WTC11 (cell line): Measurements from ENCODE around the gene SNPH. TPM values are rescaled to one million over a fixed set of nuclear protein-coding genes. Genes with fewer than 3 reads are reported as not detected.
A peak's percentile ranks its signal among the peaks of the same experiment; 100 is the strongest.

Experiments used
- ATAC-seq: fragments of 200-7000 bp; cut with Tn5 transposase; 2 replicates; pipeline ENCODE4 v1.10.0; 2021; ENCODE audit warnings: mild to moderate bottlenecking, moderate library complexity
- CTCF ChIA-PET: fragments of 300-600 bp; sonication (Branson Sonifier 250); formaldehyde crosslinking; loops from one replicate; lab custom pipeline; 2021; ENCODE audit warnings: antibody characterized with exemption; lab: Charles Lee
- POLR2A ChIA-PET: fragments of 350-600 bp; sonication (Branson Sonifier 250); formaldehyde crosslinking; loops from one replicate; lab custom pipeline; 2021; ENCODE audit warnings: antibody characterized with exemption; lab: Charles Lee
- DNase-seq: peaks from one replicate; pipeline ENCODE4 v3.0.0; 2021; ENCODE audit warnings: low spot score
- H3K27ac Mint-ChIP-seq: 2 replicates; pipeline ENCODE4 v1.8.0; 2021; ENCODE audit warnings: mixed read lengths
- H3K27me3 Mint-ChIP-seq: 2 replicates; pipeline ENCODE4 v1.8.0; 2021; ENCODE audit warnings: low read depth, mild to moderate bottlenecking, moderate library complexity, mixed read lengths
- H3K36me3 Mint-ChIP-seq: 2 replicates; pipeline ENCODE4 v1.8.0; 2021; ENCODE audit warnings: mixed read lengths
- H3K4me1 Mint-ChIP-seq: 2 replicates; pipeline ENCODE4 v1.8.0; 2022; ENCODE audit warnings: mixed read lengths
- H3K4me3 Mint-ChIP-seq: 2 replicates; pipeline ENCODE4 v1.8.0; 2021; ENCODE audit warnings: mild to moderate bottlenecking, moderate library complexity, mixed read lengths
- H3K9me3 Mint-ChIP-seq: 2 replicates; pipeline ENCODE4 v1.8.0; 2021; ENCODE audit warnings: mixed read lengths
- CBFB ChIP-seq: sonication (generic); formaldehyde crosslinking; IDR thresholded peaks from 2 replicates; pipeline ENCODE4 v1.8.1; 2022; ENCODE audit warnings: mild to moderate bottlenecking, low read depth, missing genetic modification reagents
- EMX1 ChIP-seq: fragments of 250-450 bp; sonication (Bioruptor Pico); IDR thresholded peaks from 2 replicates; pipeline ENCODE4 v1.8.0; 2021; ENCODE audit warnings: mild to moderate bottlenecking
- GRHL2 ChIP-seq: fragments of 250-450 bp; sonication (Bioruptor Pico); IDR thresholded peaks from 2 replicates; pipeline ENCODE4 v1.8.0; 2022; ENCODE audit warnings: mild to moderate bottlenecking, moderate library complexity; ENCODE audit not compliant: insufficient replicate concordance, severe bottlenecking
- JAZF1 ChIP-seq: fragments of 250-450 bp; sonication (Bioruptor Pico); IDR thresholded peaks from 2 replicates; pipeline ENCODE4 v1.9.0; 2021; ENCODE audit warnings: moderate library complexity, mild to moderate bottlenecking, inconsistent platforms
- NFATC4 ChIP-seq: fragments of 250-450 bp; sonication (Bioruptor Pico); IDR thresholded peaks from 2 replicates; pipeline ENCODE4 v1.9.0; 2021; ENCODE audit warnings: mild to moderate bottlenecking
- NFYB ChIP-seq: sonication (generic); formaldehyde crosslinking; conservative IDR thresholded peaks from 2 replicates; pipeline ENCODE4 v1.8.0; 2022; ENCODE audit warnings: low read depth, missing genetic modification reagents
- NR1H2 ChIP-seq: sonication (generic); formaldehyde crosslinking; IDR thresholded peaks from 2 replicates; pipeline ENCODE4 v1.9.0; 2021; ENCODE audit warnings: mild to moderate bottlenecking, moderate library complexity, missing genetic modification reagents
- PRDM15 ChIP-seq: sonication (generic); formaldehyde crosslinking; IDR thresholded peaks from 2 replicates; pipeline ENCODE4 v1.8.0; 2022; ENCODE audit warnings: missing genetic modification reagents
- RELA ChIP-seq: sonication (generic); formaldehyde crosslinking; IDR thresholded peaks from 2 replicates; pipeline ENCODE4 v1.8.1; 2022; ENCODE audit warnings: missing genetic modification reagents, mild to moderate bottlenecking, borderline replicate concordance
- SMAD3 ChIP-seq: sonication (generic); formaldehyde crosslinking; IDR thresholded peaks from 2 replicates; pipeline ENCODE4 v1.8.0; 2022; ENCODE audit warnings: missing genetic modification reagents, mild to moderate bottlenecking, borderline replicate concordance
- SP1 ChIP-seq: sonication (generic); formaldehyde crosslinking; conservative IDR thresholded peaks from 2 replicates; pipeline ENCODE4 v1.8.1; 2022; ENCODE audit warnings: missing genetic modification reagents
- TEAD4 ChIP-seq: sonication (generic); formaldehyde crosslinking; IDR thresholded peaks from 2 replicates; pipeline ENCODE4 v1.8.0; 2022; ENCODE audit warnings: mild to moderate bottlenecking, missing genetic modification reagents
- ZNF138 ChIP-seq: sonication (generic); formaldehyde crosslinking; conservative IDR thresholded peaks from 2 replicates; pipeline ENCODE4 v1.8.1; 2022; ENCODE audit warnings: mild to moderate bottlenecking, moderate library complexity, missing genetic modification reagents
- ZNF263 ChIP-seq: sonication (generic); formaldehyde crosslinking; IDR thresholded peaks from 2 replicates; pipeline ENCODE4 v1.8.1; 2022; ENCODE audit warnings: low read depth, mild to moderate bottlenecking, moderate library complexity, missing genetic modification reagents
- ZNF281 ChIP-seq: sonication (generic); formaldehyde crosslinking; IDR thresholded peaks from 2 replicates; pipeline ENCODE4 v1.8.0; 2023; ENCODE audit warnings: mild to moderate bottlenecking, missing genetic modification reagents
- ZNF396 ChIP-seq: fragments of 250-450 bp; sonication (Bioruptor Pico); IDR thresholded peaks from 2 replicates; pipeline ENCODE4 v1.8.0; 2021; ENCODE audit warnings: mild to moderate bottlenecking, moderate library complexity, borderline replicate concordance
- ZNF416 ChIP-seq: fragments of 250-450 bp; sonication (Bioruptor Pico); IDR thresholded peaks from 2 replicates; pipeline ENCODE4 v1.9.0; 2021; ENCODE audit warnings: mild to moderate bottlenecking, inconsistent platforms
- ZSCAN18 ChIP-seq: fragments of 250-450 bp; sonication (Bioruptor Pico); IDR thresholded peaks from 2 replicates; pipeline ENCODE4 v2.1.2; 2022; ENCODE audit warnings: mild to moderate bottlenecking, moderate library complexity
- total RNA-seq: library from RNA; stranded (reverse); gene quantifications from 3 replicates; pipeline ENCODE4 v1.2.3, GENCODE V29; 2021
- TF ChIP-seq, protein P1 (sequence below): fragments of 250-450 bp; sonication (Bioruptor Pico); IDR thresholded peaks from 2 replicates; pipeline ENCODE4 v1.8.0; 2021; ENCODE audit warnings: mild to moderate bottlenecking
- TF ChIP-seq, protein P2 (sequence below): sonication (generic); formaldehyde crosslinking; IDR thresholded peaks from 2 replicates; pipeline ENCODE4 v1.8.1; 2023; ENCODE audit warnings: mild to moderate bottlenecking, missing genetic modification reagents
- TF ChIP-seq, protein P3 (sequence below): fragments of 200-600 bp; IDR thresholded peaks from 2 replicates; pipeline ENCODE4 v1.8.0; 2022; ENCODE audit warnings: antibody characterized with exemption

Gene SNPH
- total RNA-seq, 1 experiment from 2014 or later, result 3.5 TPM

- TF ChIP-seq NFATC4 (CRISPR knock-in tag), result no peak
Measured at GRCh38 chr20:1255675-1256074, 10.4 kb upstream of the SNPH start (continued).

GRCh38 chr20:1263853-1264252 lies 2.2 kb upstream of the SNPH start:
- H3K4me3 Mint-ChIP-seq, result no peak overlapping the region
- no peak overlapping the region for H3K27ac Mint-ChIP-seq
- peaks cover 26% of the 10 kb centered on the region for H3K27me3 Mint-ChIP-seq
- TF ChIP-seq NR1H2 (CRISPR knock-in tag), result no peak
- no peak for TF ChIP-seq GRHL2 (CRISPR knock-in tag)
- no peak for TF ChIP-seq ZNF138 (CRISPR knock-in tag)
- TF ChIP-seq SP1 (CRISPR knock-in tag), result no peak
- TF ChIP-seq RELA (CRISPR knock-in tag), result no peak
- no peak for TF ChIP-seq EMX1 (CRISPR knock-in tag)
- no peak for TF ChIP-seq ZNF263 (CRISPR knock-in tag)
- no peak for TF ChIP-seq ZNF396 (CRISPR knock-in tag)
- TF ChIP-seq CBFB (CRISPR knock-in tag), result no peak
- no peak for TF ChIP-seq NFYB (CRISPR knock-in tag)
- TF ChIP-seq ZSCAN18 (CRISPR knock-in tag), result no peak
- no peak for TF ChIP-seq SMAD3 (CRISPR knock-in tag)
- no peaks in the 10 kb centered on the region for H3K9me3 Mint-ChIP-seq
- ATAC-seq (no peak), DNase-seq (no peak)
- POLR2A ChIA-PET, result no interaction called here
- H3K4me1 Mint-ChIP-seq, result peaks cover 21% of the 10 kb centered on the region
- CTCF ChIA-PET, result interaction anchor here (0.6 kb wide), 1 partner anchor 120 kb away, joined by 4 read pairs; no protein-coding TSS in a partner anchor
- H3K36me3 Mint-ChIP-seq, result no peaks in the 10 kb centered on the region

GRCh38 chr20:1264727-1265126 lies 1.4 kb upstream of the SNPH start:
- H3K27me3 Mint-ChIP-seq, result peaks cover 26% of the 10 kb centered on the region
- TF ChIP-seq, protein P1, sequence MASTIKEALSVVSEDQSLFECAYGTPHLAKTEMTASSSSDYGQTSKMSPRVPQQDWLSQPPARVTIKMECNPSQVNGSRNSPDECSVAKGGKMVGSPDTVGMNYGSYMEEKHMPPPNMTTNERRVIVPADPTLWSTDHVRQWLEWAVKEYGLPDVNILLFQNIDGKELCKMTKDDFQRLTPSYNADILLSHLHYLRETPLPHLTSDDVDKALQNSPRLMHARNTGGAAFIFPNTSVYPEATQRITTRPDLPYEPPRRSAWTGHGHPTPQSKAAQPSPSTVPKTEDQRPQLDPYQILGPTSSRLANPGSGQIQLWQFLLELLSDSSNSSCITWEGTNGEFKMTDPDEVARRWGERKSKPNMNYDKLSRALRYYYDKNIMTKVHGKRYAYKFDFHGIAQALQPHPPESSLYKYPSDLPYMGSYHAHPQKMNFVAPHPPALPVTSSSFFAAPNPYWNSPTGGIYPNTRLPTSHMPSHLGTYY (CRISPR knock-in tag), result no peak
- TF ChIP-seq PRDM15 (CRISPR knock-in tag) (no peak), ZNF281 (CRISPR knock-in tag) (no peak), ZNF416 (CRISPR knock-in tag) (no peak), JAZF1 (CRISPR knock-in tag) (no peak), TEAD4 (CRISPR knock-in tag) (no peak)
- TF ChIP-seq, protein P2, sequence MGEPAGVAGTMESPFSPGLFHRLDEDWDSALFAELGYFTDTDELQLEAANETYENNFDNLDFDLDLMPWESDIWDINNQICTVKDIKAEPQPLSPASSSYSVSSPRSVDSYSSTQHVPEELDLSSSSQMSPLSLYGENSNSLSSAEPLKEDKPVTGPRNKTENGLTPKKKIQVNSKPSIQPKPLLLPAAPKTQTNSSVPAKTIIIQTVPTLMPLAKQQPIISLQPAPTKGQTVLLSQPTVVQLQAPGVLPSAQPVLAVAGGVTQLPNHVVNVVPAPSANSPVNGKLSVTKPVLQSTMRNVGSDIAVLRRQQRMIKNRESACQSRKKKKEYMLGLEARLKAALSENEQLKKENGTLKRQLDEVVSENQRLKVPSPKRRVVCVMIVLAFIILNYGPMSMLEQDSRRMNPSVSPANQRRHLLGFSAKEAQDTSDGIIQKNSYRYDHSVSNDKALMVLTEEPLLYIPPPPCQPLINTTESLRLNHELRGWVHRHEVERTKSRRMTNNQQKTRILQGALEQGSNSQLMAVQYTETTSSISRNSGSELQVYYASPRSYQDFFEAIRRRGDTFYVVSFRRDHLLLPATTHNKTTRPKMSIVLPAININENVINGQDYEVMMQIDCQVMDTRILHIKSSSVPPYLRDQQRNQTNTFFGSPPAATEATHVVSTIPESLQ (CRISPR knock-in tag), result no peak
- TF ChIP-seq, protein P3, sequence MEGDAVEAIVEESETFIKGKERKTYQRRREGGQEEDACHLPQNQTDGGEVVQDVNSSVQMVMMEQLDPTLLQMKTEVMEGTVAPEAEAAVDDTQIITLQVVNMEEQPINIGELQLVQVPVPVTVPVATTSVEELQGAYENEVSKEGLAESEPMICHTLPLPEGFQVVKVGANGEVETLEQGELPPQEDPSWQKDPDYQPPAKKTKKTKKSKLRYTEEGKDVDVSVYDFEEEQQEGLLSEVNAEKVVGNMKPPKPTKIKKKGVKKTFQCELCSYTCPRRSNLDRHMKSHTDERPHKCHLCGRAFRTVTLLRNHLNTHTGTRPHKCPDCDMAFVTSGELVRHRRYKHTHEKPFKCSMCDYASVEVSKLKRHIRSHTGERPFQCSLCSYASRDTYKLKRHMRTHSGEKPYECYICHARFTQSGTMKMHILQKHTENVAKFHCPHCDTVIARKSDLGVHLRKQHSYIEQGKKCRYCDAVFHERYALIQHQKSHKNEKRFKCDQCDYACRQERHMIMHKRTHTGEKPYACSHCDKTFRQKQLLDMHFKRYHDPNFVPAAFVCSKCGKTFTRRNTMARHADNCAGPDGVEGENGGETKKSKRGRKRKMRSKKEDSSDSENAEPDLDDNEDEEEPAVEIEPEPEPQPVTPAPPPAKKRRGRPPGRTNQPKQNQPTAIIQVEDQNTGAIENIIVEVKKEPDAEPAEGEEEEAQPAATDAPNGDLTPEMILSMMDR, result no peak

More at GRCh38 chr20:1264727-1265126, 1.4 kb upstream of the SNPH start:
- DNase-seq (no peak), ATAC-seq (no peak)
- H3K4me1 Mint-ChIP-seq, result peaks cover 21% of the 10 kb centered on the region
- H3K9me3 Mint-ChIP-seq, result no peaks in the 10 kb centered on the region
- ChIA-PET POLR2A (no interaction called here), CTCF (interaction anchor here (1.0 kb wide), 1 partner anchor 52 kb away, joined by 3 read pairs; no protein-coding TSS in a partner anchor)
- H3K27ac Mint-ChIP-seq, result no peak overlapping the region
- peak overlapping the region; percentile 80 for H3K4me3 Mint-ChIP-seq
- H3K36me3 Mint-ChIP-seq, result no peaks in the 10 kb centered on the region
